ENCODE measurements around the gene BCAS1. TPM values are rescaled to one million over a fixed set of nuclear protein-coding genes. Genes with fewer than 3 reads are reported as not detected.

The BCAS1 gene
- total RNA-seq, 1 donor from 2014 or later, result not detected

DNA sequence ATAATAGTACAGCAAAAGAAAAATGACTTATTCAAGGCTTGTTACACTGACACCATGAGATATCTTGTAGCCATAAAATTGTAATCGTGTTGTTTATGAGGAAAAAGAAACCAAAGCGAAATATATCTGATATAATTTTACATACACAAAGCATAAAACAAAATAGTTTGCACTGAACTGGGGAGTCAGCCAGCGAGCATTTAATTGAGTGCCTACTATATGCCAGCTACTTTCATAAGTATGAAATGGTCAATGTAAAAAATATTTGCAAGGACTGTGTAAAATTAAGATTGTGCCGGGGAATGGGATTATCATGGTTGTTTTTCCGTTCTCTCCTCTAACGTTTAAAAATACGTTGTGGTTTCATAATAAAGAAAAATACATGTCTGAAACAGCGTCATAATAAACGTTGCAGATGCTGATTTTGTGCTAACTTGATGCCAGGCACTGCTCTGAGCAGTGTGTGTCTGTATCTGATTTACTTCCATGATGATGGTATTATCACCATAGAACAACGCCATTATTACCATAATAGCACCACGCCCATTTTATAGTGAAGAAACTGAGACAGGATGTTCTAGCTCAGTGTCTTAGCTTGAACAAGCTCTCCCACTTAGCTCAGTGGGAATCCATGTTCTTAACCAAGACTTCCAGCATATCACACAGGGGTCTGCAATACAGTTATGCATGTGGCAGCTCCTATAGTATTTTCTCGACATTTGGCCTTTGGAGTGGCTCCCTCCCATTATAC lies 144.6 kb downstream of the BCAS1 start:
- peaks cover 17% of the 10 kb centered on the region for H3K4me1 Mint-ChIP-seq (ENCODE audit: unreplicated experiment)
- no peak overlapping the region for H3K4me3 Mint-ChIP-seq (ENCODE audit: unreplicated experiment)
- no peak for TF ChIP-seq CTCF (IDR thresholded peaks at IDR 0.05)
- no peaks in the 10 kb centered on the region for H3K9me3 Mint-ChIP-seq (ENCODE audit: unreplicated experiment)
- peak overlapping the region; percentile 54 for H3K27ac Mint-ChIP-seq (ENCODE audit: unreplicated experiment)
- H3K27me3 Mint-ChIP-seq (ENCODE audit: unreplicated experiment), result no peaks in the 10 kb centered on the region
- no peak for DNase-seq (ENCODE audit: extremely low spot score, unreplicated experiment)
- H3K36me3 Mint-ChIP-seq (ENCODE audit: unreplicated experiment), result no peaks in the 10 kb centered on the region

GRCh38 chr20:53923566-53924369 lies 146.6 kb downstream of the BCAS1 start:
- no peak overlapping the region for H3K4me3 Mint-ChIP-seq (ENCODE audit: unreplicated experiment)
- no peak overlapping the region for H3K27ac Mint-ChIP-seq (ENCODE audit: unreplicated experiment)
- no peak for TF ChIP-seq CTCF (IDR thresholded peaks at IDR 0.05)
- H3K36me3 Mint-ChIP-seq (ENCODE audit: unreplicated experiment), result no peaks in the 10 kb centered on the region
- H3K4me1 Mint-ChIP-seq (ENCODE audit: unreplicated experiment), result peaks cover 17% of the 10 kb centered on the region
- no peaks in the 10 kb centered on the region for H3K27me3 Mint-ChIP-seq (ENCODE audit: unreplicated experiment)
- H3K9me3 Mint-ChIP-seq (ENCODE audit: unreplicated experiment), result no peaks in the 10 kb centered on the region
- DNase-seq (ENCODE audit: extremely low spot score, unreplicated experiment), result no peak

DNA sequence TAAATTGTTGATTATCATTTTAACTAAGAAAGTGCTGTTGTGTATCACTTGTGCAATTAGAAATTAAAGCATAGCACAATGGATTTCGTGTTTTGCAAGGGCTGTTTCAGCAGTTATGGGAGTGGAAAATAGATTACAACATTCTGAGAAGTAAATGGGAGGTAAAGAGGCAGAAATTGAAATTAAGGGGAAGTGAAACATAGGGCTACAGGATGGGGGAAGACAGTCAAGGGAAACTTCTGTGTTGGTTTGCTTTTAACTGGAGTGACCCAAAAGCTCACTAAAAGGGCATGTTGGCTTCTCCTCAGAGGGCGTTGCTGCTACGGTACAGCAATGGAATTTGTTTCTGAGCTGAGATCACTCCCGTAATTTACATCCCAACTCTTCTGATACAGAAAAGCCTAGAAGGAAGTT lies 147.5 kb downstream of the BCAS1 start:
- DNase-seq (ENCODE audit: extremely low spot score, unreplicated experiment), result no peak
- no peak for TF ChIP-seq CTCF (IDR thresholded peaks at IDR 0.05)
- no peak overlapping the region for H3K27ac Mint-ChIP-seq (ENCODE audit: unreplicated experiment)
- no peaks in the 10 kb centered on the region for H3K9me3 Mint-ChIP-seq (ENCODE audit: unreplicated experiment)
- H3K27me3 Mint-ChIP-seq (ENCODE audit: unreplicated experiment), result no peaks in the 10 kb centered on the region
- no peaks in the 10 kb centered on the region for H3K36me3 Mint-ChIP-seq (ENCODE audit: unreplicated experiment)
- H3K4me3 Mint-ChIP-seq (ENCODE audit: unreplicated experiment), result no peak overlapping the region
- H3K4me1 Mint-ChIP-seq (ENCODE audit: unreplicated experiment), result peaks cover 20% of the 10 kb centered on the region

DNA sequence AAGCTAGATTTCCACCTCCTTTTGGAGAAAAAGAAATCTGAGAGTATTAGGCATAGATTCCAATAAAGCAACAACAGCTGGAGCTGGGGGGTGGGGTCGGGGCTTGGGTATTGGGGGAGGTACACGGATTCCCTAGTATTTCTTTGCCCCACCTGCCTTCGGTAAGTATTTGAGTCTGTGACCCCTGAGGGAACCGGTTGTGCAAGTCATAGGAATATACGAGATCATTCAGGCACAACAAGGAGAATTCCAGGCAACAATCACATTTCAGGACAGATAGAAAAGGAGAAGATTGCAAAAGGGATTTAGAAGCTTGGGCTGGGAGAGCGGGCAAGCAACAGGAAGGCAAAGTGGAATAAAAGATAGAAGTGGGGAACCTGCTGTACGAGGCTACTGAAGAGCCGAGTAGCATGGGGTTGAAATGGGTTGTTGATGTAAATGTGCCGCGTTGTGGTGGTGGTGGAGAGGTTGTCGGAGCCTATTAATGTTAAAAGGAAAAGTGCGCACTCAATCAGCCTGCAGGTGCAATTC lies 148.9 kb downstream of the BCAS1 start:
- Mint-ChIP-seq H3K4me1 (ENCODE audit: unreplicated experiment) (peaks cover 28% of the 10 kb centered on the region), H3K4me3 (ENCODE audit: unreplicated experiment) (no peak overlapping the region), H3K9me3 (ENCODE audit: unreplicated experiment) (no peaks in the 10 kb centered on the region), H3K36me3 (ENCODE audit: unreplicated experiment) (no peaks in the 10 kb centered on the region), H3K27ac (ENCODE audit: unreplicated experiment) (no peak overlapping the region), H3K27me3 (ENCODE audit: unreplicated experiment) (no peaks in the 10 kb centered on the region)
- no peak for TF ChIP-seq CTCF (IDR thresholded peaks at IDR 0.05)
- no peak for DNase-seq (ENCODE audit: extremely low spot score, unreplicated experiment)

Measured in osteocyte (in vitro differentiated cells).